Measurements from ENCODE around the gene ARHGEF25. TPM values are rescaled to one million over a fixed set of nuclear protein-coding genes. Genes with fewer than 3 reads are reported as not detected.

ARHGEF25 gene
- total RNA-seq, 1 donor, result 1.3 TPM

Other genes starting within 250 kb of the ARHGEF25 start
- gene R3HDM2, start 180.4 kb upstream of the ARHGEF25 start, total RNA-seq, result 35.8 TPM
- gene INHBC, start 176.7 kb upstream of the ARHGEF25 start, total RNA-seq, result 0.27 TPM
- not detected for gene INHBE, start 156.1 kb upstream of the ARHGEF25 start, total RNA-seq
- 0.27 TPM for gene GLI1, start 151.7 kb upstream of the ARHGEF25 start, total RNA-seq
- gene ARHGAP9, start 131.6 kb upstream of the ARHGEF25 start, total RNA-seq, result 125 TPM
- gene MARS1, start 123.4 kb upstream of the ARHGEF25 start, total RNA-seq, result 81.3 TPM
- 29.4 TPM for gene DDIT3, start 90.9 kb upstream of the ARHGEF25 start, total RNA-seq
- gene MBD6, start 88.6 kb upstream of the ARHGEF25 start, total RNA-seq, result 24.5 TPM
- gene DCTN2, start 64.2 kb upstream of the ARHGEF25 start, total RNA-seq, result 117 TPM
- 1.3 TPM for gene KIF5A, start 61.4 kb upstream of the ARHGEF25 start, total RNA-seq
- 10.0 TPM for gene PIP4K2C, start 20.2 kb upstream of the ARHGEF25 start, total RNA-seq
- 32.9 TPM for gene DTX3, start 6.6 kb upstream of the ARHGEF25 start, total RNA-seq
- gene B4GALNT1, start 21.8 kb downstream of the ARHGEF25 start, total RNA-seq, result 0.81 TPM
- gene OS9, start 82.7 kb downstream of the ARHGEF25 start, total RNA-seq, result 268 TPM
- 82.9 TPM for gene AGAP2, start 127.3 kb downstream of the ARHGEF25 start, total RNA-seq
- 41.7 TPM for gene TSPAN31, start 133.6 kb downstream of the ARHGEF25 start, total RNA-seq
- gene CDK4, start 140.9 kb downstream of the ARHGEF25 start, total RNA-seq, result 194 TPM
- gene MARCHF9, start 143.7 kb downstream of the ARHGEF25 start, total RNA-seq, result 12.4 TPM
- gene CYP27B1, start 155.6 kb downstream of the ARHGEF25 start, total RNA-seq, result 3.2 TPM
- 8.6 TPM for gene METTL1, start 160.7 kb downstream of the ARHGEF25 start, total RNA-seq
- gene EEF1AKMT3, start 161.2 kb downstream of the ARHGEF25 start, total RNA-seq, result 8.9 TPM
- gene TSFM, start 171.4 kb downstream of the ARHGEF25 start, total RNA-seq, result 15.6 TPM
- gene AVIL, start 207.3 kb downstream of the ARHGEF25 start, total RNA-seq, result 1.1 TPM
- 159 TPM for gene CTDSP2, start 235.3 kb downstream of the ARHGEF25 start, total RNA-seq